Heart left ventricle (tissue), 16 donors: ENCODE results near the gene RAB10. TPM values are rescaled to one million over a fixed set of nuclear protein-coding genes. Genes with fewer than 3 reads are reported as not detected.

Experiments used
- ATAC-seq, 4 donors: fragments of 200-7000 bp; cut with Tn5 transposase; one replicate each; pipeline ENCODE4 v1.9.1; 2020 to 2022; ENCODE audit warnings: moderate library complexity in 4 of 4, mild to moderate bottlenecking in 3 of 4, moderate number of reproducible peaks in 1 of 4
- DNase-seq, 5 donors: peaks; one replicate each; pipeline ENCODE4 v3.0.0-alpha.2; 2020
- H3K27ac ChIP-seq, 12 donors: fragments of 200-600 bp; sonication (generic) in 4 of 12; one replicate each; pipeline versions ENCODE4 v1.5.0 to v1.8.0; 2016 to 2022; ENCODE audit warnings: mild to moderate bottlenecking in 2 of 12
- H3K27me3 ChIP-seq, 9 donors: fragments of 200-600 bp; sonication (generic) in 2 of 9; one replicate each; pipeline versions ENCODE4 v1.5.1 to v1.8.0; 2016 to 2022; ENCODE audit warnings: mild to moderate bottlenecking in 3 of 9
- H3K36me3 ChIP-seq, 9 donors: fragments of 200-600 bp; sonication (generic) in 2 of 9; one replicate each; pipeline versions ENCODE4 v1.5.0 to v1.8.0; 2018 to 2022; ENCODE audit warnings: mild to moderate bottlenecking in 2 of 9
- H3K4me1 ChIP-seq, 12 donors: fragments of 200-600 bp; sonication (generic) in 4 of 12; one replicate each; pipeline versions ENCODE4 v1.5.0 to v1.8.0; 2016 to 2022; ENCODE audit warnings: mild to moderate bottlenecking in 3 of 12
- H3K4me3 ChIP-seq, 12 donors: fragments of 200-600 bp; sonication (generic) in 4 of 12; one replicate each; pipeline versions ENCODE4 v1.5.0 to v1.8.0; 2017 to 2022; ENCODE audit warnings: mild to moderate bottlenecking in 9 of 12, moderate library complexity in 4 of 12
- H3K9me3 ChIP-seq, 12 donors: fragments of 200-600 bp; sonication (generic) in 4 of 12; one replicate each; pipeline versions ENCODE4 v1.5.0 to v1.8.0; 2016 to 2022; ENCODE audit warnings: mild to moderate bottlenecking in 1 of 12
- POLR2A ChIP-seq, 2 donors: fragments of 450-650 bp; IDR thresholded peaks; one replicate each; pipeline ENCODE4 v1.6.1; 2017; ENCODE audit warnings: antibody characterized with exemption in 2 of 2, mild to moderate bottlenecking in 2 of 2, moderate library complexity in 2 of 2
- WGBS, 4 donors: extraction: QIAGEN DNeasy Blood & Tissue Kit in 2 of 4; methylation state at CpG; one replicate each; pipeline versions ENCODE4 v1.1.5 to v1.1.7; 2013 to 2018; 5-methylcytosine and 5-hydroxymethylcytosine counted together
- intact Hi-C, 10 donors: fragments of 100-400 bp; cut with DNase I; formaldehyde crosslinking; loops; one replicate each; pipeline versions ENCODE4 v1.11.1 to v1.14.2; 2022
- polyA plus RNA-seq, 2 donors: library from polyadenylated mRNA; stranded (reverse); fragments of 200-250 nt; gene quantifications; one replicate each; pipeline ENCODE4 v1.2.3, GENCODE V29; 2013
- total RNA-seq, 9 donors: library from RNA; depleted of rRNA in 2 of 9; stranded (reverse); fragments of >200 nt in 2 of 9; fragmentation: NEBNext Ultra II Directional in 3 of 9; extraction: Animal tissue kit (Norgen Biotek cat#: 25700) in 3 of 9; gene quantifications; one replicate each; pipeline versions ENCODE4 v1.1.0 to v1.2.4, GENCODE V29; 2016 to 2023
- TF ChIP-seq, protein P1 (sequence below), 12 donors: fragments of 200-600 bp; sonication (generic) in 4 of 12; IDR thresholded peaks; one replicate each; pipeline versions ENCODE4 v1.5.0 to v1.8.0; 2018 to 2022; ENCODE audit warnings: antibody characterized with exemption in 12 of 12, mild to moderate bottlenecking in 5 of 12
- donor health status: ischemic (EF 13 %, LVEDD 7.1; RV severe dilation, severe dysfunction).
- donor health status: healthy with polysubstance abuse.
- donor health status: DM: no; HTN: yes; CAD: no.
- donor health status: DM: no; HTN: no; CAD: no.
- donor health status: ischemic (EF 25% LVEDD 6.9; RV normal size, moderate dysfunction).
- donor health status: ischemic (EF 25% LVEDD 5.7; RV mildly dilated, moderate dysfunction).
- donor health status: healthy.
- donor health status: DM: yes; HTN: yes; CAD: no.
- donor health status: ischemic (EF 35%, LVEDD 5.7; RV mildly dilated, moderate dysfunction).
- donor health status: nonischemic (EF 11% LVEDD 7.7; RV severe dilation, severe dysfunction).
- donor health status: DM: yes; HTN: yes; CAD: no.
- donor health status: PGD.
- donor health status: ischemic (EF 29% LVEDD 5.4; RV normal size, mild dysfunction).
- donor health status: nonischemic (EF 23%, LVEDD 6.1; RV moderate dilation, normal function).

The RAB10 gene
- total and polyA plus RNA-seq, 11 donors: 33.1 to 121 (median 97.4) TPM

DNA sequence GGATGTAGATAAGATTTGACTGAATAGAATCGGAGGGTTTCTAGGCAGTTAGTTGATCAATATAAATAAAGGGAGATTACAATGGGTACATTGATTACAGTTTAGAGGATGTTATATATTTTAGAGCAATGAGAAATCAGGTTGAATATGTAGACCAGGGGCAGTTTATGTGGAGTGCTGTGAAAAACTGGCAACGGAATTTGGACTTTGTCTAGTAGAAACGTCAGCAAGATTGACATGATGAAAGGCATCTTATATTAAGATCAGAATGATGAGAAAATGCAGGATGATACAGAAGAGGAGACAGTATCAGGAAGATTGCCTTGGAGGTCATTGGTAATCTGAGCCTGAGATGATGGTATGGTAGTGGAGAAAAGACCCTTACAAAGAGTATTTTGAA is 39.9 kb downstream of the RAB10 start:
- intact Hi-C loops: loop anchor here in 1 of 10 donors (10.0 kb wide), 1 partner anchor 79 kb away; no protein-coding TSS in a partner anchor
- no peaks in the 10 kb centered on the region for H3K36me3 ChIP-seq
- DNase-seq (no peak), ATAC-seq (no peak)
- no peak overlapping the region for H3K4me3 ChIP-seq
- no peak overlapping the region for H3K27ac ChIP-seq
- 64 to 71% (median 67%) methylated on average over 3 of the region's 3 CpGs for WGBS, 4 donors
- TF ChIP-seq POLR2A (IDR thresholded peaks at IDR 0.05): no peak
- TF ChIP-seq, protein P1, sequence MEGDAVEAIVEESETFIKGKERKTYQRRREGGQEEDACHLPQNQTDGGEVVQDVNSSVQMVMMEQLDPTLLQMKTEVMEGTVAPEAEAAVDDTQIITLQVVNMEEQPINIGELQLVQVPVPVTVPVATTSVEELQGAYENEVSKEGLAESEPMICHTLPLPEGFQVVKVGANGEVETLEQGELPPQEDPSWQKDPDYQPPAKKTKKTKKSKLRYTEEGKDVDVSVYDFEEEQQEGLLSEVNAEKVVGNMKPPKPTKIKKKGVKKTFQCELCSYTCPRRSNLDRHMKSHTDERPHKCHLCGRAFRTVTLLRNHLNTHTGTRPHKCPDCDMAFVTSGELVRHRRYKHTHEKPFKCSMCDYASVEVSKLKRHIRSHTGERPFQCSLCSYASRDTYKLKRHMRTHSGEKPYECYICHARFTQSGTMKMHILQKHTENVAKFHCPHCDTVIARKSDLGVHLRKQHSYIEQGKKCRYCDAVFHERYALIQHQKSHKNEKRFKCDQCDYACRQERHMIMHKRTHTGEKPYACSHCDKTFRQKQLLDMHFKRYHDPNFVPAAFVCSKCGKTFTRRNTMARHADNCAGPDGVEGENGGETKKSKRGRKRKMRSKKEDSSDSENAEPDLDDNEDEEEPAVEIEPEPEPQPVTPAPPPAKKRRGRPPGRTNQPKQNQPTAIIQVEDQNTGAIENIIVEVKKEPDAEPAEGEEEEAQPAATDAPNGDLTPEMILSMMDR (IDR thresholded peaks at IDR 0.05): no peak
- H3K27me3 ChIP-seq: no peaks in the 10 kb centered on the region
- H3K4me1 ChIP-seq: peaks cover 0 to 62% (median 17%) of the 10 kb centered on the region in 12 donors
- no peaks in the 10 kb centered on the region for H3K9me3 ChIP-seq

DNA sequence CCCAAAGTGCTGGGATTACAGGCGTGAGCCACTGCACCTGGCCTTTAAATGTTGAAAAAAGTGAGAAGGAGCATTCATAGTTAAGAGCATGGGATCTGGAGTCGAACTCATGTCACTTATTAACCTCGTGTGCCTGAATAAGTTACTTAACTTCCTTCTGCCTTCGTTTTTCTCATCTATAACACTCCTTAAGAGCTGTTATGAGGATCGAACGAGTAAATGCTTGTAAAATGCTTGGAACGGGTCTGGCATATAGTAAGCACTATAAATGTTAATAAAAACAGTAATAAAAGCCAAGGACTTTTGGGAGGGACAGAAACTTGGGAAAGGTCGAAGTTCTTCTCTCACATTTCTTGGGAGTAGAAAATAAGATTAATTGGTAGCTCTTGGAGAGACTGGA is 40.8 kb downstream of the RAB10 start:
- no peak for TF ChIP-seq POLR2A (IDR thresholded peaks at IDR 0.05)
- TF ChIP-seq, protein P1 (IDR thresholded peaks at IDR 0.05): no peak
- 88 to 91% (median 90%) methylated on average over 8 of the region's 8 CpGs for WGBS, 4 donors
- peaks cover 0 to 58% (median 14%) of the 10 kb centered on the region in 12 donors for H3K4me1 ChIP-seq

DNA sequence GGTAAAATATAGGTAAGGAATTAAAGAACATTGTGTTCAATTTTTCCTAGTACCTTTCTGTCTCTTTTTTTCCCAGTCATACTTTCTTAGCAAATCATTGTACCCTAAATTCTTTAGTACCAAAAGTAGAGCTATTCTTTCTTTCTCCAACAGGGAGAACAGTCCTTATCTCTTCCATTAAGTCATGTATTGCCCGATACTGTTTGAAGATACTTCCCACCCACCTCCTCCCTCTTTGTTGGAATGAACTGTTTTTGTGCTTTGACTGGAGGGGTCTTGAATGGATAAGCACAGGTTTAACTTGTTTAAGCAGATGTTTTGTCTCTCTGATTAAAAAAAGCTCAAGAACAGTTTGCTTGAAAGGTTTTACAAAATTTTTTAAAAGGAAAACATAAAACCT is 41.3 kb downstream of the RAB10 start:
- Histone ChIP-seq H3K4me1 (peaks cover 0 to 55% (median 14%) of the 10 kb centered on the region in 12 donors), H3K27ac (no peak overlapping the region), H3K27me3 (no peaks in the 10 kb centered on the region), H3K9me3 (no peaks in the 10 kb centered on the region), H3K4me3 (no peak overlapping the region), H3K36me3 (no peaks in the 10 kb centered on the region)
- ATAC-seq: no peak
- TF ChIP-seq POLR2A (IDR thresholded peaks at IDR 0.05): no peak
- TF ChIP-seq, protein P1 (IDR thresholded peaks at IDR 0.05): no peak
- 58 to 65% (median 63%) methylated on average over 1 of the region's 1 CpG for WGBS, 4 donors
- intact Hi-C loops: loop anchor here in 1 of 10 donors (10.0 kb wide), 1 partner anchor 80 kb away; no protein-coding TSS in a partner anchor
- DNase-seq: no peak

More for the DNA sequence above, 40.8 kb downstream of the RAB10 start:
- Histone ChIP-seq H3K36me3 (no peaks in the 10 kb centered on the region), H3K27me3 (no peaks in the 10 kb centered on the region), H3K4me3 (no peak overlapping the region), H3K27ac (no peak overlapping the region), H3K9me3 (no peaks in the 10 kb centered on the region)
- intact Hi-C loops: loop anchor here in 1 of 10 donors (10.0 kb wide), 1 partner anchor 80 kb away; no protein-coding TSS in a partner anchor
- DNase-seq: no peak
- no peak for ATAC-seq

DNA sequence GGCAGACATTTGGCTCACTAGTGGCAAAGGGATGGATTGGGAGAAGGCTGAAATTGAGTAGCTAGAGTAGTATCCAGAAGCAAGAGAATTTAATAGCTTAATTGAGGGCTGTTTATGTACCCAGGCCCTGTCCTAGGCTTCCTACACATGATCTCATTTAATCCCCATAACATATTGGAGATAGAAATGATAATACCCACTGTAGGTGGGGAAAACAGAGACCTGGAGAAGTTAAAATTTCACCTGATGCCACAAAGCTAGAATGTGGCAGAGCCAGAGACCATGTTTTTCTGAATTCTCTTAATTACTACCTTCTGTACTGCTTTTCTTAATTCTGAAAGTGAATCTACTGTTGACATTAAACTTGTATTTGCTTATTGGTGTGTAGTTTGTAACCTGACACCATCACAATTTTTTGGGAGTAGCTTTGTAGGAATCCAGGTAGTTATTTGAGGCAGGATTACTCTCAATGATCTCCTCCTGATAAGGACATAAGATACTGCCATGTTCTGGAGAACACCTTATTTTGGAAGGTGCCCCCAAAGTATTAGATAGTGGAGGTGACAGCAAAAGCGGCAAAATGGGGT is 42.2 kb downstream of the RAB10 start:
- whole genome bisulfite sequencing, 4 donors: 91 to 100% (median 100%) methylated on average over 1 of the region's 1 CpG
- intact Hi-C loops: loop anchor here in 1 of 10 donors (10.0 kb wide), 1 partner anchor 81 kb away; no protein-coding TSS in a partner anchor
- Histone ChIP-seq H3K9me3 (peaks cover 0 to 6% (median 0%) of the 10 kb centered on the region in 12 donors), H3K27me3 (no peaks in the 10 kb centered on the region), H3K4me3 (no peak overlapping the region), H3K27ac (no peak overlapping the region), H3K36me3 (no peaks in the 10 kb centered on the region), H3K4me1 (peaks cover 0 to 46% (median 14%) of the 10 kb centered on the region in 12 donors)
- DNase-seq (no peak), ATAC-seq (no peak)
- no peak for TF ChIP-seq POLR2A (IDR thresholded peaks at IDR 0.05)
- TF ChIP-seq, protein P1 (IDR thresholded peaks at IDR 0.05): no peak
